IPS DF 19.7 (cell line): Measurements from ENCODE around the gene EVA1A.

Experiments used
- DNase-seq: peaks from one replicate; pipeline ENCODE4 v3.0.0-alpha.2; 2013; ENCODE audit warnings: low read depth, low spot score

EVA1A gene, protein sequence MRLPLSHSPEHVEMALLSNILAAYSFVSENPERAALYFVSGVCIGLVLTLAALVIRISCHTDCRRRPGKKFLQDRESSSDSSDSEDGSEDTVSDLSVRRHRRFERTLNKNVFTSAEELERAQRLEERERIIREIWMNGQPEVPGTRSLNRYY

GRCh38 chr2:75560768-75561565 is at the start of gene EVA1A:
Gene EVA1A (minus strand): TSS chr2:75560939. CDS start chr2:75518140, 42,799 bp downstream.
- DNase-seq, result no peak

DNA sequence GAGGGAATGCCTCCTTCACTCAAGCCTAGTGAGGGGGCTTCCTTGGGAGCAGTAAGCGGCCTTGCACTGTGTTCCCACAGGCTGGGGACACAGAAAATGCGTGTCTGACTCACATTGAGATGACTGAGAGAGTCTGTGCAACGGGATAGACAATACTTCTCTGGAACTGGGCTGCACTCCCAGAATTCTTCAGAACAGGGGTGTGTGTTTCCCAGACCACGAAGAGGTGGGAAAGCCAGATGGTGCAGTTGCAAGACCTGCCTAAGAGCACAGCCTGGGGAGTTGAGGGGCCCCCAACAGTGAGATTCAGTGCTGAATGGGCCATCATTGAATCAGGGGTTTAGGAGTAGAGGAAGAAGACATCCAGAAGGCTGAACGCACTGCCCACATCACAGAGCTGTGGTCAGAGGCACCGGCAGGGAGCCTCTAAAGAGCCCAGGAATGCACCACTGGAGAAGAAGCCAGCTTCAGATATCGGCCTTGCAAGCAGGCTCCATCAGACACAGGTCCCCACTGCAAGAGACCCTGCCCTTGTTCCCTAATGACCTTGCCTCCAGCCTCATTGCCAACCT is 49.3 kb upstream of the EVA1A start:
- DNase-seq, result no peak

GRCh38 chr2:75609334-75609689 is 48.6 kb upstream of the EVA1A start:
- DNase-seq, result no peak

DNA sequence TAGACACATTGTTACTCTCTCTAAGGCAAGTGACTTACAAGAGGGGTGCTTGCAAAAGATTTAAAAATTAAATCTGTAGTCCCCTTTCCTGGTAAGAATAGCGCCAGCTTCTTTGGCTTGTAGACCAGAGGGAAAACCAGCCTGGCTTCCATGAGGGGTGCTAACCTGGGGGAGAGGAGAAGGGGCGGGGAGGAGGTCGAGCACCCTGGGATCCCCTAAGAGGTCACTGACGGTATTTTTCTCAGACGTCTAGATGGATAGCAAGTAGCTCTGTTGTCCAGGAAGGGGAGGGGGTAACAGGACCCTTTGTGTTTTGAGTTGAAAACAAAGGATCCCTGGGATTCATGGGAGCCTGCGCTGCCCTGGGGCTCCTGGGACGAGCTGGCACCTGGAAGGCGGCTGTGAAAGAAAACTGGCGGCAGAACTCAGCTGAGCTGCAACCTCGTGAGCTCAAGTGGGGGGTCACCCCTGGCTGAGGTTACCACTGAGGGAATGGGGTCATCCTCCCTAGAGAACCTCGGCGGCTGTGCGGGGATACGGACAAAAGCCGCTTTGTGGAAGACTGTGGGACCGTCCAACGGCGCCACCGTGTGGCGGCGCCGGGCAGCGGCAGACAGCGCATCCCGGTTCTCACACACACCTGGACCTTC is 48.1 kb upstream of the EVA1A start:
- DNase-seq, result peak; percentile 30

GRCh38 chr2:75607988-75608683 is 47.4 kb upstream of the EVA1A start:
- peak; percentile 7 for DNase-seq

GRCh38 chr2:75607400-75607798 is 46.7 kb upstream of the EVA1A start:
- no peak for DNase-seq

- DNase-seq, result no peak
Measured at GRCh38 chr2:75606761-75607399, 46.1 kb upstream of the EVA1A start.

GRCh38 chr2:75605770-75606529 is 45.2 kb upstream of the EVA1A start:
- no peak for DNase-seq

GRCh38 chr2:75604484-75604883 is 43.7 kb upstream of the EVA1A start:
- DNase-seq, result no peak

DNA sequence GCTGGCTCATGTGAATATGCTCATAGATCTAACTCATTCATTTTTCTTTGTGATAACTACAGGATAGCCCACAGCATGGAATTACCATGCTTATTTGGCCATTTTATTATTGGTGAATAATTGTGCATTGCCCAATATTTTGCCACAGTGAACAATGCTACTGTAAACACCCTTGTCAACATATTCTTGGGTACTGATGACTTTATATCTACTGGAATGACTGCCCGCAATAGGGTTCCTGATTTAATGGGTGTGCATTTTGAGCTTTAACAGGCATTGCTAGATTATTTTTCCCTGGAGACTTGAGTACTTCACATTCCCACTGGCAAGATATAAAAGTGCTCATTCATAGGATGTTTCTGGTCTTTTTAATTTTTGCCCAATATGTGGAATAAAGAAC is 42.7 kb upstream of the EVA1A start:
- DNase-seq, result no peak

- DNase-seq, result no peak
Measured at GRCh38 chr2:75602724-75603342, 42.1 kb upstream of the EVA1A start.

GRCh38 chr2:75600461-75601011 is 39.8 kb upstream of the EVA1A start:
- DNase-seq, result no peak

GRCh38 chr2:75598589-75599155 is 37.9 kb upstream of the EVA1A start:
- DNase-seq, result no peak

DNA sequence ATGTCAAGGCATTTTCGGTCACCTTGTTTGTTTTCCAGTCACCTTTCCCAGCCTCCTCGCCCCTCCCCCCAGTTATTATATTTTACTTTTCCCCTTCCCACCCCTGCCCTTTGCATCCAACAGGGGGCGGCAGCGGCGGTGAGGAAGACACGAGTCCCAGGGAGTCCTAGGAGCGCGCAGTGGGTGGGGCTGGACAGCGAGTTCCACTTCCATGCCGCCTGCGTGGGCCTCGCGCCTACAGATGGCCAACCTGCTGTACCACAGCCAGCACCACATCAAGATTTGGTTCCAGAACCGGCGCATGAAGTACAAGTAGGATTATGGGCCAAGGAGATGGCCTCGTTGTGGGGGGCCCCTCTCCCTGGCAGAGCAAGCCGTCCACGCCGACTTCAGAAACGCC is 37.2 kb upstream of the EVA1A start:
- DNase-seq, result no peak

DNA sequence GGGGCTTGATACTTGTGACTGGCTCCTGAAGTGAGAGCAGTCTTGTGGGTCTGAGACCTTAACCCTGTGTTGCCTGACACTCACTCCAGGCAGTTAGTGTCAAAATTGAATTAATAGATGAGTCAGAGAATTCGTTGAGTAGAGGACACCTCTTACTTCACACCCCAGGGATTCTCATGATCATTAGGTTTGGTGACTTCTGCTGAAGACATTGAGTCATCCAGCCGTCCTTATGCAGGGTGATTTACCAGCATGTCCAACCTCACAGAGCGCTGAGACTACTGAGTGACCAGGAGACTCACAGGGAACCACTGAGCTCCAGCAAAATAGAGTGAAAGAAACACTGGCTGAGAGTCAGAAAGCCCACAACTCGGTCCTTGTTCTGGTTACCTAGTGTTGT is 36.0 kb upstream of the EVA1A start:
- DNase-seq, result no peak

DNA sequence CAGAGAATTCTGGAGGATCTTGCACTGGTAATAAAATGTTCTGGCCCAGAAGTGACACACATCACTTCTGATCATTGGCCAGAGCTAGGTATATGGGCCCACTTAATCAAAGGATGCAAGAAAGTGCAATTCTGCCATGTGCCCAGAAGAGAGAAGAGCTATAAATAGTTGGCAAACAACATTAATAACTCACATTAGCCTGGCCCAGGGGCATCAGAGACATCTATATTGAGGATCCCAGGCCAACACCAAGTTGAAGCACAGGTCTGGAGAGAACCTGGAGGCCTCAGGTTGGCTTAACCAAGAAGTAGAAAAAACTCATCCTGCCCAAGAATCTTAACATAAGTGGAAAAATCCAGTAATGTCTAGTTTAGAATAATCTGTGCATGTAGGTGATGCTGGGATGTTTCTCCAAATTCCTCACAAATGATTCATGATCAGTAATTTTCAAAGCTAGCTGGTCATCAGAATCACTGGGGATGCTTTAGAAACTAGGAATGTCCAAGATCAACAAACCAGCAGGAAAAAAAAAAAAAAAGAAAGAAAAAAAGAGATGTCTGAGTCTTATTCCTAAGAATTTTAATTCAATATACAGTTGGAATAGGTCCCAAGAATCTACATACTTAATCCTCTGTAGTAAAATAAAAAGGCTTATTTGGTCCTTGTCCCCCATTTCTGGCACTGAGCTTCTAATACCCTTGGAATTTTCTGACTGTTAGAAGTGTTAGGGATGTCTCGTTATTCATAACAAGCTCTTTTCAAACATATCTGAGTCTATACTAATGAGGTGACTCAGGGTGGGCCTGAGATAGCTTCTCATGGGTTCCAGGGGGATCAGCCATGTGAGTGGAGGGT is 35.0 kb upstream of the EVA1A start:
- DNase-seq, result no peak

GRCh38 chr2:75594596-75594995 is 33.9 kb upstream of the EVA1A start:
- DNase-seq, result no peak

- DNase-seq, result no peak
Measured at GRCh38 chr2:75592888-75593287, 32.1 kb upstream of the EVA1A start.

DNA sequence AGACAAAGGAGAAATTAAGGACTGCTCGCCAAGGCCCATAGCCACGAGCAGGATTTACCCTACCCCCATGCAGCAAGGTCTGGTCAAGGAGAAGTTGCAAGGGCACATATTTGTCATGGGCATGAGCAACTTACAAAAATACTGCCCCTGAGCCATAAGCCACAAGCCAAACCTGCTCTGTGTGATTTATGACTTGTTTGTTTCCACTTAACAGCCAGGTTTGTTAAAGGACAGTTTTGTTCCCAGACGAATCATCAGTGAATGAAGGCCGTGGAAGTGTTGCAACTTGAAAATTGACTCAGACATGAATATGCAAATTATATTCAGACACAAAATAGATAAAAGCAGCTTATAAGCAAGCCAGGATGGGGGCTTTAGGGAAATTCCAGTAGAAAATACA is 31.3 kb upstream of the EVA1A start:
- DNase-seq, result no peak
